ENCODE results near the gene JAM3. TPM values are rescaled to one million over a fixed set of nuclear protein-coding genes. Genes with fewer than 3 reads are reported as not detected.
A peak's percentile ranks its signal among the peaks of the same experiment; 100 is the strongest.

Gene JAM3
- polyA plus RNA-seq, 1 of the 3 experiments (the other 2 are of a cell fraction): 56.8 TPM

- H3K9me2 ChIP-seq: no peaks in the 10 kb centered on the region
- TF ChIP-seq IRF3 (IDR thresholded peaks at IDR 0.05; ENCODE audit: low read depth, low read length) (0 out of 2 replicates have a peak, but pooled peaks have one; percentile 14), CHD2 (IDR thresholded peaks at IDR 0.05; ENCODE audit: low read length, partially characterized antibody) (peak; percentile 7), ZBTB33 (IDR thresholded peaks at IDR 0.05; ENCODE audit: borderline replicate concordance, low read depth) (no peak), JUND (IDR thresholded peaks at IDR 0.05) (0 out of 2 replicates have a peak, but pooled peaks have one; percentile 9), RXRA (IDR thresholded peaks at IDR 0.05; ENCODE audit: borderline replicate concordance, low read depth) (no peak), TCF12 (IDR thresholded peaks at IDR 0.05) (0 out of 2 replicates have a peak, but pooled peaks have one; percentile 5), GATA2 (CRISPR knock-in tag; IDR thresholded peaks at IDR 0.05) (peak; percentile 70)
- peak overlapping the region; percentile 57 for H3K9ac ChIP-seq
- peak; percentile 61 for DNase-seq
- peak overlapping the region; percentile 95 for H3K27ac ChIP-seq (ENCODE audit: low read depth in 2 of 2, low read length in 1 of 2)
- H3K36me3 ChIP-seq (replicated peaks in 1 of 2; ENCODE audit: control insufficient read depth in 1 of 2, insufficient read depth in 2 of 2, low read length in 1 of 2): no peaks in the 10 kb centered on the region
- H3K9me3 ChIP-seq: no peaks in the 10 kb centered on the region
- POLR2A ChIA-PET: interaction anchor here (0.6 kb wide), 1 partner anchor 87 kb away, joined by 3 read pairs; no protein-coding TSS in a partner anchor
- H3K4me3 ChIP-seq (ENCODE audit: low read depth in 2 of 2, low read length in 1 of 2): peak overlapping the region; percentile 19 to 53
- H3K4me2 ChIP-seq: peak overlapping the region; percentile 78
- H3K79me2 ChIP-seq (ENCODE audit: insufficient read depth): peaks cover 44% of the 10 kb centered on the region
- CTCF ChIA-PET: interaction anchor here (0.9 to 2.3 kb wide), 4 partner anchors 13 to 193 kb away, joined by 3 to 16 read pairs (median 4); no protein-coding TSS in a partner anchor
- H4K20me1 ChIP-seq (ENCODE audit: insufficient read depth): no peaks in the 10 kb centered on the region
- H3K4me1 ChIP-seq (ENCODE audit: control insufficient read depth in 1 of 2, insufficient read depth in 2 of 2, low read depth in 1 of 2, low read length in 1 of 2): peaks cover 30 to 52% of the 10 kb centered on the region in 2 experiments
- peaks cover 34% of the 10 kb centered on the region for H3F3A ChIP-seq (replicated peaks; ENCODE audit: insufficient read depth)
- H2AFZ ChIP-seq (ENCODE audit: low read depth): peak overlapping the region; percentile 78; the same call in 1 of the 2 replicates
- H3K27me3 ChIP-seq (ENCODE audit: insufficient read depth): no peaks in the 10 kb centered on the region
- WGBS (ENCODE audit: low lambda C conversion rate): 20% methylated on average over 9 of the region's 9 CpGs
Observed at GRCh38 chr11:134120921-134121526, 52.2 kb downstream of the JAM3 start.

- peak overlapping the region; percentile 51 to 61 for H3K4me3 ChIP-seq (ENCODE audit: low read depth in 2 of 2, low read length in 1 of 2)
- H3K4me1 ChIP-seq (ENCODE audit: control insufficient read depth in 1 of 2, insufficient read depth in 2 of 2, low read depth in 1 of 2, low read length in 1 of 2): peaks cover 22 to 45% of the 10 kb centered on the region in 2 experiments
- 11% methylated on average over 14 of the region's 54 CpGs for WGBS (ENCODE audit: low lambda C conversion rate)
- ChIA-PET POLR2A (interaction anchor here (0.6 kb wide), 1 partner anchor 138 kb away, joined by 3 read pairs; no protein-coding TSS in a partner anchor), CTCF (interaction anchor here (0.7 to 3.8 kb wide), 7 partner anchors 11 to 75 kb away, joined by 3 to 25 read pairs (median 4); no protein-coding TSS in a partner anchor)
- no peaks in the 10 kb centered on the region for H3K36me3 ChIP-seq (replicated peaks in 1 of 2; ENCODE audit: control insufficient read depth in 1 of 2, insufficient read depth in 2 of 2, low read length in 1 of 2)
- H3K9me2 ChIP-seq: no peaks in the 10 kb centered on the region
- H3K4me2 ChIP-seq: peak overlapping the region; percentile 88
- peak; percentile 86 for DNase-seq
- peaks cover 35% of the 10 kb centered on the region; the same call in 1 of the 2 replicates for H3K79me2 ChIP-seq (ENCODE audit: insufficient read depth)
- no peaks in the 10 kb centered on the region for H4K20me1 ChIP-seq (ENCODE audit: insufficient read depth)
- H3K27me3 ChIP-seq (ENCODE audit: insufficient read depth): no peaks in the 10 kb centered on the region
- peak overlapping the region; percentile 58 for H2AFZ ChIP-seq (ENCODE audit: low read depth)
- H3F3A ChIP-seq (replicated peaks; ENCODE audit: insufficient read depth): peaks cover 38% of the 10 kb centered on the region
- no peaks in the 10 kb centered on the region for H3K9me3 ChIP-seq
- peak overlapping the region; percentile 28 to 70; a peak in 3 of 4 replicates for H3K27ac ChIP-seq (ENCODE audit: low read depth in 2 of 2, low read length in 1 of 2)
- TF ChIP-seq MAX (IDR thresholded peaks at IDR 0.05; ENCODE audit: low read depth) (peak; percentile 21; the same call in 1 of the 2 replicates), RFX5 (IDR thresholded peaks at IDR 0.05; ENCODE audit: low read length) (no peak), MXI1 (IDR thresholded peaks at IDR 0.05; ENCODE audit: low read depth, low read length) (peak; percentile 63; the same call in 1 of the 2 replicates), FOXJ3 (CRISPR knock-in tag; IDR thresholded peaks at IDR 0.05) (0 out of 2 replicates have a peak, but pooled peaks have one; percentile 17)
- peak overlapping the region; percentile 55 for H3K9ac ChIP-seq
Observed at GRCh38 chr11:134124660-134125451, 56.0 kb downstream of the JAM3 start.
